ENCODE measurements around the gene ABHD17A. TPM values are rescaled to one million over a fixed set of nuclear protein-coding genes. Genes with fewer than 3 reads are reported as not detected.

The ABHD17A gene
- total RNA-seq, 1 experiment from 2014 or later, result 47.7 TPM

- Histone ChIP-seq H3K4me3 (ENCODE audit: low read depth, low read length) (no peak overlapping the region), H3K27me3 (replicated peaks; ENCODE audit: control insufficient read depth, insufficient read depth, low read length) (no peaks in the 10 kb centered on the region), H3K9me3 (no peaks in the 10 kb centered on the region), H3K4me1 (peaks cover 20% of the 10 kb centered on the region), H3K36me3 (ENCODE audit: control insufficient read depth, insufficient read depth, low read length) (no peaks in the 10 kb centered on the region)
- H3K27me3 Mint-ChIP-seq (ENCODE audit: insufficient read depth, unreplicated experiment), result no peaks in the 10 kb centered on the region
- CTCF ChIA-PET, result interaction anchor here (0.6 to 0.7 kb wide), 3 partner anchors 9 to 25 kb away, joined by 3 to 4 read pairs (median 4); partner anchors contain the start of gene ABHD17A
- no peak for TF ChIP-seq CTCF (IDR thresholded peaks at IDR 0.05; ENCODE audit: insufficient read depth in 1 of 2, low read depth in 1 of 2, low read length in 1 of 2, severe bottlenecking in 1 of 2, unreplicated experiment in 1 of 2)
- H3K36me3 Mint-ChIP-seq (ENCODE audit: insufficient read depth, unreplicated experiment), result peaks cover 35% of the 10 kb centered on the region
- no TSS peak for BruUV-seq (replicated peaks)
- no peak for DNase-seq
- POLR2A ChIA-PET, result interaction anchor here (0.5 kb wide), 1 partner anchor 27 kb away, joined by 4 read pairs; no protein-coding TSS in a partner anchor
- no peak overlapping the region for H3K4me3 Mint-ChIP-seq (ENCODE audit: unreplicated experiment)
- H3K27ac Mint-ChIP-seq (ENCODE audit: unreplicated experiment), result no peak overlapping the region
- intact Hi-C loops (cut with micrococcal nuclease; ENCODE audit: unreplicated experiment), result no loop called here
- no peaks in the 10 kb centered on the region for H3K9me3 Mint-ChIP-seq (ENCODE audit: unreplicated experiment)
- H3K4me1 Mint-ChIP-seq (ENCODE audit: low read depth, unreplicated experiment), result peaks cover 8% of the 10 kb centered on the region
Observed at GRCh38 chr19:1902923-1903322, 17.6 kb upstream of the ABHD17A start.

- Histone ChIP-seq H3K4me3 (ENCODE audit: low read depth, low read length) (no peak overlapping the region), H3K4me1 (peaks cover 10% of the 10 kb centered on the region; the same call in 1 of the 2 replicates), H3K27me3 (replicated peaks; ENCODE audit: control insufficient read depth, insufficient read depth, low read length) (no peaks in the 10 kb centered on the region), H3K9me3 (no peaks in the 10 kb centered on the region), H3K36me3 (ENCODE audit: control insufficient read depth, insufficient read depth, low read length) (no peaks in the 10 kb centered on the region)
- Mint-ChIP-seq H3K27ac (ENCODE audit: unreplicated experiment) (no peak overlapping the region), H3K27me3 (ENCODE audit: insufficient read depth, unreplicated experiment) (no peaks in the 10 kb centered on the region), H3K9me3 (ENCODE audit: unreplicated experiment) (no peaks in the 10 kb centered on the region), H3K4me1 (ENCODE audit: low read depth, unreplicated experiment) (peaks cover 8% of the 10 kb centered on the region), H3K36me3 (ENCODE audit: insufficient read depth, unreplicated experiment) (peaks cover 27% of the 10 kb centered on the region), H3K4me3 (ENCODE audit: unreplicated experiment) (no peak overlapping the region)
- DNase-seq, result no peak
- ChIA-PET CTCF (interaction anchor here (0.6 kb wide), 2 partner anchors 17 to 68 kb away, joined by 3 to 5 read pairs; partner anchors contain the start of gene ABHD17A), POLR2A (no interaction called here)
- no peak for TF ChIP-seq CTCF (IDR thresholded peaks at IDR 0.05; ENCODE audit: insufficient read depth in 1 of 2, low read depth in 1 of 2, low read length in 1 of 2, severe bottlenecking in 1 of 2, unreplicated experiment in 1 of 2)
- intact Hi-C loops (cut with micrococcal nuclease; ENCODE audit: unreplicated experiment), result no loop called here
- BruUV-seq (replicated peaks), result no TSS peak
Observed at GRCh38 chr19:1901940-1902404, 16.7 kb upstream of the ABHD17A start.

GRCh38 chr19:1896508-1896907, 11.2 kb upstream of the ABHD17A start:
- intact Hi-C loops (cut with micrococcal nuclease; ENCODE audit: unreplicated experiment), result no loop called here
- ChIA-PET POLR2A (no interaction called here), CTCF (interaction anchor here (0.7 kb wide), 1 partner anchor 49 kb away, joined by 4 read pairs; no protein-coding TSS in a partner anchor)
- no peaks in the 10 kb centered on the region for H3K27me3 ChIP-seq (replicated peaks; ENCODE audit: control insufficient read depth, insufficient read depth, low read length)
- no peak for TF ChIP-seq CTCF (IDR thresholded peaks at IDR 0.05; ENCODE audit: insufficient read depth in 1 of 2, low read depth in 1 of 2, low read length in 1 of 2, severe bottlenecking in 1 of 2, unreplicated experiment in 1 of 2)
- no peaks in the 10 kb centered on the region for H3K9me3 Mint-ChIP-seq (ENCODE audit: unreplicated experiment)
- H3K9me3 ChIP-seq, result no peaks in the 10 kb centered on the region
- H3K36me3 ChIP-seq (ENCODE audit: control insufficient read depth, insufficient read depth, low read length), result no peaks in the 10 kb centered on the region
- no TSS peak for BruUV-seq (replicated peaks)
- H3K4me3 ChIP-seq (ENCODE audit: low read depth, low read length), result no peak overlapping the region
- H3K4me1 Mint-ChIP-seq (ENCODE audit: low read depth, unreplicated experiment), result no peaks in the 10 kb centered on the region
- no peaks in the 10 kb centered on the region for H3K36me3 Mint-ChIP-seq (ENCODE audit: insufficient read depth, unreplicated experiment)
- no peaks in the 10 kb centered on the region; the same call in 1 of the 2 replicates for H3K4me1 ChIP-seq
- H3K27ac Mint-ChIP-seq (ENCODE audit: unreplicated experiment), result no peak overlapping the region
- H3K27me3 Mint-ChIP-seq (ENCODE audit: insufficient read depth, unreplicated experiment), result no peaks in the 10 kb centered on the region
- H3K4me3 Mint-ChIP-seq (ENCODE audit: unreplicated experiment), result no peak overlapping the region
- no peak for DNase-seq

Measured in Caco-2 (cell line).